K562 (cell line): ENCODE data around the gene SNRNP70. TPM values are rescaled to one million over a fixed set of nuclear protein-coding genes. Genes with fewer than 3 reads are reported as not detected.

ENCODE experiments used
- CBX3 ChIP-seq, 2 experiments: IDR thresholded peaks; 1 replicate in 1 of 2; 2 replicates in 1 of 2; pipeline ENCODE4 v1.6.1; 2012; ENCODE audit warnings: inconsistent platforms in 2 of 2, low read length in 2 of 2, borderline replicate concordance in 1 of 2, control low read depth in 1 of 2
- FOXM1 ChIP-seq, 2 experiments: fragments of 450-650 bp in 1 of 2; sonication (generic) in 1 of 2; formaldehyde crosslinking in 1 of 2; IDR thresholded peaks; 2 replicates each; pipeline versions ENCODE4 v1.6.1 to v1.9.0; 2017 to 2022; ENCODE audit warnings: low read depth in 2 of 2, mild to moderate bottlenecking in 2 of 2, missing genetic modification reagents in 1 of 2, moderate library complexity in 1 of 2
- KLF10 ChIP-seq: fragments of 250-450 bp; sonication (Bioruptor Pico); IDR thresholded peaks from 2 replicates; pipeline ENCODE4 v1.6.1; 2021; ENCODE audit warnings: matching md5 sums
- LARP7 ChIP-seq: fragments of 450-650 bp; IDR thresholded peaks from 2 replicates; pipeline ENCODE4 v1.6.1; 2016
- OTX1 ChIP-seq: fragments of 450-650 bp; formaldehyde crosslinking; IDR thresholded peaks from 2 replicates; pipeline ENCODE4 v1.4.0; 2022; ENCODE audit warnings: mild to moderate bottlenecking
- RAD21 ChIP-seq, 2 experiments: fragments of 250-450 bp in 1 of 2; fragments of 450-650 bp in 1 of 2; sonication (Bioruptor Pico) in 1 of 2; formaldehyde crosslinking in 1 of 2; IDR thresholded peaks in 1 of 2; conservative IDR thresholded peaks in 1 of 2; 2 replicates each; pipeline versions ENCODE4 v1.4.0 to v1.8.0; 2020 to 2022; ENCODE audit warnings: mild to moderate bottlenecking in 2 of 2, moderate library complexity in 1 of 2
- RAD51 ChIP-seq: fragments of 450-650 bp; IDR thresholded peaks from 2 replicates; pipeline ENCODE4 v1.7.1; 2016; ENCODE audit warnings: low read depth, mild to moderate bottlenecking, borderline replicate concordance
- STAG1 ChIP-seq: sonication (generic); formaldehyde crosslinking; IDR thresholded peaks from 2 replicates; pipeline ENCODE4 v1.5.0; 2020; ENCODE audit warnings: missing genetic modification reagents, borderline replicate concordance
- TSC22D4 ChIP-seq: fragments of 450-650 bp; IDR thresholded peaks from 2 replicates; pipeline ENCODE4 v1.6.1; 2016; ENCODE audit warnings: missing genetic modification characterization, missing biosample characterization, control low read depth
- ZNF316 ChIP-seq: fragments of 450-650 bp; IDR thresholded peaks from 2 replicates; pipeline ENCODE4 v1.6.1; 2016
- ZNF41 ChIP-seq: fragments of 250-450 bp; sonication (Bioruptor Pico); conservative IDR thresholded peaks from 2 replicates; pipeline ENCODE4 v1.4.0; 2020; ENCODE audit warnings: mild to moderate bottlenecking
- ZSCAN32 ChIP-seq: fragments of 450-650 bp; formaldehyde crosslinking; IDR thresholded peaks from 2 replicates; pipeline ENCODE4 v1.4.0; 2020; ENCODE audit warnings: mild to moderate bottlenecking, moderate library complexity
- polyA plus RNA-seq, 8 experiments: library from polyadenylated mRNA; depleted of rRNA in 4 of 8; stranded (reverse) in 5 of 8; unstranded in 3 of 8; fragments of >200 nt; fragmentation: Nextera tagmentation in 2 of 8; fragmentation: Illumina TruSeq in 1 of 8; extraction: Ambion mirVana in 2 of 8; extraction: Trizol in 1 of 8; gene quantifications; 2 replicates each; pipeline versions ENCODE4 v1.2.1 to v1.2.3, GENCODE V29; 2011 to 2014; ENCODE audit warnings: inconsistent platforms in 1 of 8, missing spikeins in 1 of 8
- total RNA-seq, 7 experiments: library from RNA; depleted of rRNA in 6 of 7; stranded (reverse); fragments of >200 nt in 6 of 7; fragmentation: Illumina TruSeq in 2 of 7; extraction: Trizol in 2 of 7; gene quantifications; 2 replicates each; pipeline versions ENCODE4 v1.2.1 to v1.2.3, GENCODE V29; 2011 to 2021; ENCODE audit warnings: low replicate concordance in 1 of 7
- TF ChIP-seq, protein P1 (sequence below): fragments of 200-600 bp; sonication (generic); IDR thresholded peaks from one replicate; pipeline ENCODE4 v1.6.1; 2012; ENCODE audit warnings: mild to moderate bottlenecking, low read depth, low read length, inconsistent platforms
- TF ChIP-seq, protein P2 (sequence below): sonication (generic); formaldehyde crosslinking; IDR thresholded peaks from 2 replicates; pipeline ENCODE4 v1.8.0; 2022; ENCODE audit warnings: mild to moderate bottlenecking, missing genetic modification reagents, borderline replicate concordance

SNRNP70 gene
- total and polyA plus RNA-seq, 9 of the 15 experiments (the other 6 are each of a cell fraction or from before 2014, with no cell fraction given), result 2.8 to 496 (median 136) TPM

DNA sequence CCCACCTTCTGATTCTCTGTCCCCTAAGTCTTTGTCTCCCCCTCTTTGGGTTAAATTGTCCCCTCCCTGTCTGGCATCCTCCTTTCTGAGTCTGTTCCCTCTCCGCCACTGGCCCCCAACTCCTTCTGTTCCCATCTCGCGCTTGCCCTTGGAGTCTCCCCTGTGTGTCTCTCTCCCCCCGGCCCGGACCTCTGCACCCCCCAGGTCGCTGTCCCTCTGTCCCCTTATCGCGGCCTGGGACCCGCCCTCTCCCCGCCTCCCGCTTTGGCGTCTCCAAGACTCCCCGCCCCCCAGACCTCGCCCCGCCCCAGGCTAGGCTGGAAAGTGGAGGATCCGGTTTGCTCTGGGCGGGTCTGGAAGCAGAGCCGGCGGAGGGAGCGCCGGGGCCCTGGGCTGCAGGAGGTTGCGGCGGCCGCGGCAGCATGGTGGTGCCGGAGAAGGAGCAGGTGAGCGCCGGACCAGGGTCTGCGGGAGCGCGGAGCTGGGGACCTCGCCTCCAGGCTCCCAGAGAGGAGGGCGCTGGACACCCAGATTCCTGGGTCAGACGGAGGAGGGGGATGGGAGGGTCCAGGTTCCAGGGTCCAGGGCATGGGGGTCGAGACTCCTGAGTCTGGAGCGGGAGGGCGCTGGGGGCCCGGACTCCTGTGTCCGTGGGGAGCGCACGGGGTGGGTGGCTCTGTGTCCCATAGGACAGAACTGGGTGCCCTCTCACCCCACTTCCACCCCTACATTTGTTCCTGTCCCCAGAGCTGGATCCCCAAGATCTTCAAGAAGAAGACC is 72.4 kb downstream of the SNRNP70 start, which contains the start of gene TRPM4 (continued):
- TF ChIP-seq, protein P1, sequence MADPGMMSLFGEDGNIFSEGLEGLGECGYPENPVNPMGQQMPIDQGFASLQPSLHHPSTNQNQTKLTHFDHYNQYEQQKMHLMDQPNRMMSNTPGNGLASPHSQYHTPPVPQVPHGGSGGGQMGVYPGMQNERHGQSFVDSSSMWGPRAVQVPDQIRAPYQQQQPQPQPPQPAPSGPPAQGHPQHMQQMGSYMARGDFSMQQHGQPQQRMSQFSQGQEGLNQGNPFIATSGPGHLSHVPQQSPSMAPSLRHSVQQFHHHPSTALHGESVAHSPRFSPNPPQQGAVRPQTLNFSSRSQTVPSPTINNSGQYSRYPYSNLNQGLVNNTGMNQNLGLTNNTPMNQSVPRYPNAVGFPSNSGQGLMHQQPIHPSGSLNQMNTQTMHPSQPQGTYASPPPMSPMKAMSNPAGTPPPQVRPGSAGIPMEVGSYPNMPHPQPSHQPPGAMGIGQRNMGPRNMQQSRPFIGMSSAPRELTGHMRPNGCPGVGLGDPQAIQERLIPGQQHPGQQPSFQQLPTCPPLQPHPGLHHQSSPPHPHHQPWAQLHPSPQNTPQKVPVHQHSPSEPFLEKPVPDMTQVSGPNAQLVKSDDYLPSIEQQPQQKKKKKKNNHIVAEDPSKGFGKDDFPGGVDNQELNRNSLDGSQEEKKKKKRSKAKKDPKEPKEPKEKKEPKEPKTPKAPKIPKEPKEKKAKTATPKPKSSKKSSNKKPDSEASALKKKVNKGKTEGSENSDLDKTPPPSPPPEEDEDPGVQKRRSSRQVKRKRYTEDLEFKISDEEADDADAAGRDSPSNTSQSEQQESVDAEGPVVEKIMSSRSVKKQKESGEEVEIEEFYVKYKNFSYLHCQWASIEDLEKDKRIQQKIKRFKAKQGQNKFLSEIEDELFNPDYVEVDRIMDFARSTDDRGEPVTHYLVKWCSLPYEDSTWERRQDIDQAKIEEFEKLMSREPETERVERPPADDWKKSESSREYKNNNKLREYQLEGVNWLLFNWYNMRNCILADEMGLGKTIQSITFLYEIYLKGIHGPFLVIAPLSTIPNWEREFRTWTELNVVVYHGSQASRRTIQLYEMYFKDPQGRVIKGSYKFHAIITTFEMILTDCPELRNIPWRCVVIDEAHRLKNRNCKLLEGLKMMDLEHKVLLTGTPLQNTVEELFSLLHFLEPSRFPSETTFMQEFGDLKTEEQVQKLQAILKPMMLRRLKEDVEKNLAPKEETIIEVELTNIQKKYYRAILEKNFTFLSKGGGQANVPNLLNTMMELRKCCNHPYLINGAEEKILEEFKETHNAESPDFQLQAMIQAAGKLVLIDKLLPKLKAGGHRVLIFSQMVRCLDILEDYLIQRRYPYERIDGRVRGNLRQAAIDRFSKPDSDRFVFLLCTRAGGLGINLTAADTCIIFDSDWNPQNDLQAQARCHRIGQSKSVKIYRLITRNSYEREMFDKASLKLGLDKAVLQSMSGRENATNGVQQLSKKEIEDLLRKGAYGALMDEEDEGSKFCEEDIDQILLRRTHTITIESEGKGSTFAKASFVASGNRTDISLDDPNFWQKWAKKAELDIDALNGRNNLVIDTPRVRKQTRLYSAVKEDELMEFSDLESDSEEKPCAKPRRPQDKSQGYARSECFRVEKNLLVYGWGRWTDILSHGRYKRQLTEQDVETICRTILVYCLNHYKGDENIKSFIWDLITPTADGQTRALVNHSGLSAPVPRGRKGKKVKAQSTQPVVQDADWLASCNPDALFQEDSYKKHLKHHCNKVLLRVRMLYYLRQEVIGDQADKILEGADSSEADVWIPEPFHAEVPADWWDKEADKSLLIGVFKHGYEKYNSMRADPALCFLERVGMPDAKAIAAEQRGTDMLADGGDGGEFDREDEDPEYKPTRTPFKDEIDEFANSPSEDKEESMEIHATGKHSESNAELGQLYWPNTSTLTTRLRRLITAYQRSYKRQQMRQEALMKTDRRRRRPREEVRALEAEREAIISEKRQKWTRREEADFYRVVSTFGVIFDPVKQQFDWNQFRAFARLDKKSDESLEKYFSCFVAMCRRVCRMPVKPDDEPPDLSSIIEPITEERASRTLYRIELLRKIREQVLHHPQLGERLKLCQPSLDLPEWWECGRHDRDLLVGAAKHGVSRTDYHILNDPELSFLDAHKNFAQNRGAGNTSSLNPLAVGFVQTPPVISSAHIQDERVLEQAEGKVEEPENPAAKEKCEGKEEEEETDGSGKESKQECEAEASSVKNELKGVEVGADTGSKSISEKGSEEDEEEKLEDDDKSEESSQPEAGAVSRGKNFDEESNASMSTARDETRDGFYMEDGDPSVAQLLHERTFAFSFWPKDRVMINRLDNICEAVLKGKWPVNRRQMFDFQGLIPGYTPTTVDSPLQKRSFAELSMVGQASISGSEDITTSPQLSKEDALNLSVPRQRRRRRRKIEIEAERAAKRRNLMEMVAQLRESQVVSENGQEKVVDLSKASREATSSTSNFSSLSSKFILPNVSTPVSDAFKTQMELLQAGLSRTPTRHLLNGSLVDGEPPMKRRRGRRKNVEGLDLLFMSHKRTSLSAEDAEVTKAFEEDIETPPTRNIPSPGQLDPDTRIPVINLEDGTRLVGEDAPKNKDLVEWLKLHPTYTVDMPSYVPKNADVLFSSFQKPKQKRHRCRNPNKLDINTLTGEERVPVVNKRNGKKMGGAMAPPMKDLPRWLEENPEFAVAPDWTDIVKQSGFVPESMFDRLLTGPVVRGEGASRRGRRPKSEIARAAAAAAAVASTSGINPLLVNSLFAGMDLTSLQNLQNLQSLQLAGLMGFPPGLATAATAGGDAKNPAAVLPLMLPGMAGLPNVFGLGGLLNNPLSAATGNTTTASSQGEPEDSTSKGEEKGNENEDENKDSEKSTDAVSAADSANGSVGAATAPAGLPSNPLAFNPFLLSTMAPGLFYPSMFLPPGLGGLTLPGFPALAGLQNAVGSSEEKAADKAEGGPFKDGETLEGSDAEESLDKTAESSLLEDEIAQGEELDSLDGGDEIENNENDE, result no peak
- TF ChIP-seq RAD51 (no peak), KLF10 (CRISPR knock-in tag) (0 out of 2 replicates have a peak, but pooled peaks have one; percentile 34), CBX3 (IDR thresholded peaks at IDR 0.05; ENCODE audit: borderline replicate concordance in 1 of 2, low read length in 2 of 2) (no peak), RAD21 (CRISPR knock-in tag; conservative IDR thresholded peaks at IDR 0.05 in 1 of 2, IDR thresholded peaks at IDR 0.05 in 1 of 2) (no peak), TSC22D4 (tag) (no peak), ZSCAN32 (CRISPR knock-in tag) (no peak), FOXM1 (IDR thresholded peaks at IDR 0.05; ENCODE audit: low read depth) (no peak), FOXM1 (CRISPR knock-in tag; IDR thresholded peaks at IDR 0.05; ENCODE audit: low read depth) (no peak), STAG1 (CRISPR knock-in tag) (peak; percentile 20; the same call in 1 of the 2 replicates), ZNF316 (no peak), ZNF41 (CRISPR knock-in tag) (no peak), LARP7 (peak; percentile 33; the same call in 1 of the 2 replicates), OTX1 (peak; percentile 51; the same call in 1 of the 2 replicates)
- TF ChIP-seq, protein P2, sequence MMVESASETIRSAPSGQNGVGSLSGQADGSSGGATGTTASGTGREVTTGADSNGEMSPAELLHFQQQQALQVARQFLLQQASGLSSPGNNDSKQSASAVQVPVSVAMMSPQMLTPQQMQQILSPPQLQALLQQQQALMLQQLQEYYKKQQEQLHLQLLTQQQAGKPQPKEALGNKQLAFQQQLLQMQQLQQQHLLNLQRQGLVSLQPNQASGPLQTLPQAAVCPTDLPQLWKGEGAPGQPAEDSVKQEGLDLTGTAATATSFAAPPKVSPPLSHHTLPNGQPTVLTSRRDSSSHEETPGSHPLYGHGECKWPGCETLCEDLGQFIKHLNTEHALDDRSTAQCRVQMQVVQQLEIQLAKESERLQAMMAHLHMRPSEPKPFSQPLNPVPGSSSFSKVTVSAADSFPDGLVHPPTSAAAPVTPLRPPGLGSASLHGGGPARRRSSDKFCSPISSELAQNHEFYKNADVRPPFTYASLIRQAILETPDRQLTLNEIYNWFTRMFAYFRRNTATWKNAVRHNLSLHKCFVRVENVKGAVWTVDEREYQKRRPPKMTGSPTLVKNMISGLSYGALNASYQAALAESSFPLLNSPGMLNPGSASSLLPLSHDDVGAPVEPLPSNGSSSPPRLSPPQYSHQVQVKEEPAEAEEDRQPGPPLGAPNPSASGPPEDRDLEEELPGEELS (CRISPR knock-in tag), result no peak
